Fibroblast of skin of right biceps (primary cell): Measurements from ENCODE around the gene FAM156A.
"Not testable (repeated sequence)": the region's sequence is repeated elsewhere in the genome, so short reads cannot be mapped to it uniquely, and the experiment has no call there.

Experiments used
- DNase-seq: peaks from one replicate; pipeline ENCODE4 v3.0.0-alpha.2; 2013

FAM156A gene

DNA sequence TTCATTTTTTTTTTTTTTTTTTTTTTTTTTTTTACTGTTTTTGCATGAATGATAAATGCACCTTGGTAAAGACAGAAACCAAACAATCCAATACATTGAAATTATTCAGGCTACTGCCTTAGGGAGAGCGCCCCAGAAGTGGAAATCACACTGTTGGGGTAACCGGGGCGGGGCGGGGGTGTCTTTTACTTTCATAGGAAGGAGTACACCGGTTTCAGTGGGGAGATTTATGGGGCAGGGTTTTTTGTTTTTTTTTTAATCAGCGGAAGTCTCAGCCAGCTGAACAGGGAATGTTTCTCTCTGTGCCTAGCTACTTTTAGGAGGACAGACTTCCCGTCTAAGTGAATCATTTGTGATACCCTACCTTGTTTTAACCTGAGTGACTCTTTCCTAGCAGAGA lies 643 bp upstream of the FAM156A start:
- not testable (repeated sequence) for DNase-seq

DNA sequence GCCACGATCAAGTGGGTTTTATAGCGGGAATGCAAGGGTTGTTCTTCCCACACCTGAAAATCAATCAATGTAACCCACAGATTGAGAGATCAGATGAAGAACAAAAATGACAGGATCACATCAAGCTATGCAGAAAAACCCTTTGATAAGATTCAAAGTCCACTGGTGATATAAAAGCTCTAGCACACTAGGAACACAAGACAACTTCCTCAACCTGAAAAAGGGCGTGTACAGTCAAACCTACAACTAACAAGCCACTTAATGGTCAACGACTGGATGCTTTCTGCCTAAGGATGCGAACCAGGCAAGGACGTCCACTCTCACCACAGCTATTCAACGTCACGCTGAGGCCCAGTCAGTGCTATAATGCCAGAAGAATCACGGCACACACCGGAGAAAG lies 8.4 kb downstream of the FAM156A start:
- DNase-seq: not testable (repeated sequence)

DNA sequence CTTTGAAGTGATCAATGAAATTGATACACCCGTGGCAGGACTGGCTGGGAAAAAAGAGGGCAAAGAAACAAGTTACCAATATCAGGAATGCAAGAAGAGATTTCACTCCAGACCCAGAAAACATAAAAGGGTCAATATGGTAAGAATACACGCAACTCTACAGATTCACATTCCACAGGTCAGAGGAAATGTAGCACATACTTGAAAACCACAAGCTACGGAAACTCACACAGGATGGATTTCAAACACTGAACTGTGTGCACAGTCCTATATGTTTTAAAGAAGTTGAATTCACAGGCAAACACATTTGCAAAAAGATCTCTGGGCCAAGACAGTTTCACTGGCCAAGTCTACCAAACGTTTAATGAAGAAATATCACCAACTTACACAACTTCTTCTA lies 9.0 kb downstream of the FAM156A start:
- not testable (repeated sequence) for DNase-seq

DNA sequence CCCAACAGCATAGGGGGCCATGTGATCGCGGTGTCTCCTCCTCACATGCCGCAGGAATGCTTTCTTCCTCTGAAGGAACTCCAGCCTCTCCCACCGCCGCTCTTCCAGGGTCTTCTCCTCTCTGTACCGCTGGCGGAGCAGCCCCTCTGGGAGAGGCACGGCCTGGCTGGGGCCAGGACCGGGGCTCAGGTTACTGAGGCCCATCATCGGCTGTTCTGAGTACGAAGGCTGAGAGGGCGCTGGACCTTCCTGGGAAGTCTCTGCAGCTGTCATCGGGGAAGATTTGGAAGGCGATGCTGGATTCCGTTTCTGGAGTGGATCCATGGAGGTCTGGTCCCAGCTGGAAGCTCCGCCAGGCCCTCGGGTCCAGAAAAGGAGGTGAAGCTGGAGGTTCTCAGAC lies 10.1 kb downstream of the FAM156A start:
- not testable (repeated sequence) for DNase-seq

DNA sequence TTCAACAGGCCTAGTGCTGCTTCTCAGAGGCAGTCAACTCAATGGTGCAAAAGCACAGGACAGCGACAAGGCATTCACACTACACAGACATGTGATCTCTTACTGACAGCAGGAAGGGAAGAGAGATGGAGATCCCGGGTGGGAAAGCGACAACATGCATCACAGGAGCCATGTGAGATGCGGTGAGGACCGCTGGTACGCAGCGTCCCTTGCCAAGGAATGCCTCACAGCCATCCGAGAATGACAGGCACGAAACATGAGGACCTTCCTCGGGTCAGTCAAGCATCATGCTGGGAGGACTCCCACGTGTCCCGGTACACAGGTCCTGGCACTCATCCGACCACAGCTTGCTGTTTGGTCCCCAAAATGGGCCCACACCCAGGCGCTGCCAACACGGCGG lies 10.8 kb downstream of the FAM156A start:
- DNase-seq: not testable (repeated sequence)

DNA sequence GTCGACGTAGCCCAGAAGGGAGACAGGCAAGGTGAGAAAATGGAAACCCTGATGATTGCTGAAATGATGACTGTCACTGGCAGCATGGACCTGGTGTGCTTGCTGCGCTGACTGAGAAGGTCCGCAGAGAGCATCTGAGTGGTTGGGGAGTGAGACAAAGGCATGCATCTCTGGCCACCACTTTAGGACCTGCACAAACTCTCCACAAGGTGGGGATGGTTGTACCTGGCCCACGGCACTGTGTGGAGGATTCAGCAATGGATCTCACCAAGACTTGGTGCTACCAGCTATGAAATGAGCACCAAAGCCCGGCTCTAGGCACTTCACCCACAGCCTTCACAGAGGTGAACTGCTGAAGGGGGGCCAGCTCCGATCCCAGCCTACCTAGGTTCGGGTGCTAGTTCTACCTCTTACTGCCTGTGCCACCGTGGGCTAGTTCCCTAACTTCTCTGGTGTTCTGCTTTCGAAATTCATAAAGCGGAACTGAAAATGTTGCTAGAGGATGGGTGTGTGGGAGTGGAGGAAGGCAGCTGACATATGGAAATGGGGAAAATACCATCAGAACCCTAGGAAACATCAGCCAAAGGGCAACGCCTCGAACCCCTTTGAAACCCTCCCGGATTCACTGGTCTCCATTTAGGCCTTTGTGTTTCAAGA lies 12.4 kb downstream of the FAM156A start:
- not testable (repeated sequence) for DNase-seq

DNA sequence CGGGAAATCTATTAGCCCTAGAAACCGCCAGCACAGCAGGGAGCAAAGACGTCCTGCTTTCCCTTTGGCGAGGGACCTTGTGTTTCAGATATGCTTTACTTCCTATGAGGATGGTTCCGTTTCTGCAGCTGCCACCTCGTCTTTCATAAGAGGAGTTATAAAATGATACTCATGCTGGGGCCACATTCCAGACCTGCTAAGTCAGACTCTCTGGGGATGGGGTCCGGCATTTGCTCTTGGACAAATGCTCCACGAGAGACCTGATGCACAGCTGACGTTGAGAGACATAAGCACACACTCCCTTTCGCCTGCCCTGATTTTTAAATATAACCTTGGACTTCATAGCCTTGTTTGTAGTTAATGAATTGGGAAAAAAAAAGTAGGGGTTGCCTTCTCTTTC lies 16.6 kb downstream of the FAM156A start:
- DNase-seq: not testable (repeated sequence)

DNA sequence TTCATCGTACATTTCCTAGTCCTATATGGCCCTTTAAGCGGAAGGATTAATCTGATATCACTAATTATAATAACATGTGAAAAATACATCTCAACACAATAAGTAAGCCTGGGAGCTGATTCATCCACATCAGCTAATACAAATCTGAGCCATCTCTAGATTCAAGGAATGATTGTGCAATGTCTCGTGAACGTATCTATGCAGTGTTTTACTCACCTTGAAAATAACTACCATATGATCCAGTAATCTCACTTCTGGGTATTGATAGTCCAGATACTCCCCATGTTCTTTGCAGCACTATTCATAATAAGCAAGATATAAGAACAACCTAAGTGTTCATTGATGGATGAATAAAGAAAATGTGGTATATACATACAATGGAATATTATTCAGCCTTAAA lies 17.6 kb downstream of the FAM156A start:
- not testable (repeated sequence) for DNase-seq

DNA sequence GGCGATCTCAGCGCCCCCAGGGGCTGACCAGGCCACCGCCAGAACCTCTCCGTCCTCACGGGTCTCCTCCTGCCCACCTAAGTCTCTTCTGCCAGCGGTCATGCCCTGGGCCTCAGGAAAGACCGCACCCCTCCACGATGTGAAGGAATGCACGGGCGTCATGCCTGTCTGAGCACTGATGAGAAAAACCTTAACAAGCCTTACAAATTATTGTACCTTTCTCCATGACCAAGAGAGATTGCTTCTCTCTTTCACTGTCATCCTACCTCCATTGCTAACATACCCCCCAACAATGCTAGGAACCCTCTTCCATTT lies 22.9 kb downstream of the FAM156A start:
- not testable (repeated sequence) for DNase-seq

DNA sequence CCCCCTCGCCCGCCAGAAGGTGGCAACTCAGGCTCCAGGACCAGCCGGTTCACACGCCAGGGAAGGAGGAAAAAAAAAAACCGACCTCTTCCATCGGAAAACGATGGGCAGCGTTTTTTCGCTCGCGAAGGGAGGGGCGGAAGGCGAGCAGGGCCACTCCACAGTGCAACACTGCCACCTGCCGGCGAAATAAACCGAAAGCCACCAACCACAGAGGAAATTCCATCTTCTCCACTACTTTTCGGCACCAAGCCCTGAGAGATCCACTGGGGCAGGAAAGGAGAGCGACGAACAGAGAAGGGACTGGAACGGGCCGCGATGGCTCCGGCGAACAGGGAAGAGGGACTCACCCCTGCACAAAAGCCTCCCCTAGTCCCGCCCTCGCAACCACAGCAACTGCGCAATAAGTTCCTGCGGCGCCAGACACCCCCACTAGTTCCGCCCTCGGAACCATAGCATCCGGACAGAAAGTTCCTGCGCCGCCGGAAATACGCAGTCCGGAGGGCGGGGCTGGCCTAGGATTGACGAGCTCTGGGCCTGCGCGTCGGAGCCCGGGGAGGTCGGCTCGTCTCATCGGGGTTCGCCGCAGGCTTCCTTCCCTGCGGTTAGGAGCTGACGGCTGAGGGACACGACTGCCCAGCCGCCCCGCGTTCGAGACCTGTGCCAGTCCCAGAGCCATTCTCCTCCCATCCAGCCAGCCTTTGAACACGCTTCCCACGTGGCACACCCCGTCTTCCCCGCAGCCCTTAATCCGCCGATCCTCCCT lies 23.4 kb downstream of the FAM156A start:
- DNase-seq: peak; percentile 96

DNA sequence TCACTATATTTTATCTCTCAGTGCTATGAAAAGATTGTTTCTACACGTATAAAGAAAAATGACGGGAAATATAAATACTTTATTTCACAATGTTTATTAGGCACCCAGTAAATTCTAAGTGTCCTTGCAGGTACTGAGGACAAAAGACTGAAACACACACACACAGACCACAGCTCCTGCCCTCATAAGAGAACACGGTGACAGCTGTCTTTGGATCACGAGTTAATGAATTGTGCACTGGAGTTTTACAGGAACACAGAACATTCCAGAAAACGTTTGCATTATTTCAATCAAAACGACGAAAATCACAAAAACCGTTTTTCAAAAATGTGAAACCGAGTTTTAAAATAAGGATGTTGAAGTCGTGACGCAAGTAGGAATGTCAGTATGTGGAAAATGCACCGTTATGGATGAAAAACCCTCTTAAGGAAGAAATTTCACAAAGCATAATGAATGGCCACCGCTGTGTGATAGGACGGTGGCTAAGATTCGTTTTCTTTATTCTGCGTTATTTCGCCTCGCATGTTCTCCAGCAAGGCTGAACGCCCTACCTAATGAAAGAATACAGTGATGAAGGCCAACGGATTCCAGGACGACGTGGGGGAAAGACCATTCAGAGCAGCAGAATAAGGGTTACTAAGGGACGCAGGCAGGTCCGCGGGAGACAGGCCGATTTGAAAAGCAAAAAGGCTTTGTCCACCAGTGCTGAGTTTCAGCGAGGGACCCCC lies 24.2 kb downstream of the FAM156A start:
- DNase-seq: no peak

DNA sequence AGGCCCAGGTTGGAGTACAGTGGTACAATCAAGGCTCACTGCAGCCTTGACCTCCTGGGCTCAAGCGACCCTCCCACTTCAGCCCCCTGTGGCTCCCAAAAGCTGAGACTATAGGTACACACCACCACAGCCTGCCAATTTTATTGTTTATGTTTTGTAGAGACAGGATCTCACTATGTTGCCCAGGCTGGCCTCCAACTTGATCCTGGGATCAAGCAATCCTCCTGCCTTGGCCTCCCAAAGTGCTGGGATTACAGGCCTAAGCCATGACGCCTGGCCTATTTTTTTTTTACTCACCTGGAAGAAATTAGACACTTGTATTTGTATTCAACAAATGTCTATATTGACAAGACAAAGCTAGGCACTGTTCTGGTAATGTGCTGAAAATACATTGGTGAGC lies 25.1 kb downstream of the FAM156A start:
- no peak for DNase-seq

DNA sequence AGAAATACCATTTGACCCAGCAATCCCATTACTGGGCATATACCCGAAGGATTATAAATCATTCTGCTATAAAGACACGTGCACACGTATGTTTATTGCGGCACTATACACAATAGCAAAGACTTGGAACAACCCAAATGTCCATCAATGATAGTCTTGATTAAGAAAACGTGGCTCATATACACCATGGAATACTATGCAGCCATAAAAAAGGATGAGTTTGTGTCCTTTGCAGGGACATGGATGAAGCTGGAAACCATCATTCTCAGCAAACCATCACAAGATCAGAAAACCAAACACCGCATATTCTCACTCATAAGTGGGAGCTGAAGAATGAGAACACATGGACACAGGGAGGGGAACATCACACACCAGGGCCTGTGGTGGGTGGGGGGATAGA lies 28.1 kb downstream of the FAM156A start:
- DNase-seq: not testable (repeated sequence)

DNA sequence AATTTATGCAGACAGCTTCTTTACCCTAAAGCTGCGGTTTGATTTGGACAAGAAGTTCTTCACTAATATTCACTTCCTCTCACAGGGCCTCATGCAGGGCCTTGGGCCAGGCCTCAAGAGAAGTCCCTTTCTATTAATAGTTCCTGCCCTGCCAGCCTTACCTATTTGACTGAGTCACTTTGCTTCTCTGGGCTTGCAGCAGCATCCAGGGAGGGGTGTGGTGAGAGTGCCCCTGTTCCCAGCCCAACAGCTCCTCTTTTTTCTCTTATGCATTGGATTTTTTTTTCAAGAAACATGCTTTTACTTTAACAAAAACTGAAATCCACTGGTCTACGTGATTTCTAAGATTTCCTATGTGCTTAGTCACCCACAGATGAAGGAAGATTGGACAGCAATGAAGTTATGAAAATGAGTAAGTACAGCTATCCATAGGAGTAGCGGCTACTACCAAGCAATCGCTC lies 34.5 kb downstream of the FAM156A start:
- DNase-seq: peak; percentile 68

DNA sequence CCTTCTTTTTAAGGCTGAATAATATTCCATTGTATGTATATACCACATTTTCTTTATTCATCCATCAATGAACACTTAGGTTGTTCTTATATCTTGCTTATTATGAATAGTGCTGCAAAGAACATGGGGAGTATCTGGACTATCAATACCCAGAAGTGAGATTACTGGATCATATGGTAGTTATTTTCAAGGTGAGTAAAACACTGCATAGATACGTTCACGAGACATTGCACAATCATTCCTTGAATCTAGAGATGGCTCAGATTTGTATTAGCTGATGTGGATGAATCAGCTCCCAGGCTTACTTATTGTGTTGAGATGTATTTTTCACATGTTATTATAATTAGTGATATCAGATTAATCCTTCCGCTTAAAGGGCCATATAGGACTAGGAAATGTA lies 43.6 kb downstream of the FAM156A start:
- not testable (repeated sequence) for DNase-seq

DNA sequence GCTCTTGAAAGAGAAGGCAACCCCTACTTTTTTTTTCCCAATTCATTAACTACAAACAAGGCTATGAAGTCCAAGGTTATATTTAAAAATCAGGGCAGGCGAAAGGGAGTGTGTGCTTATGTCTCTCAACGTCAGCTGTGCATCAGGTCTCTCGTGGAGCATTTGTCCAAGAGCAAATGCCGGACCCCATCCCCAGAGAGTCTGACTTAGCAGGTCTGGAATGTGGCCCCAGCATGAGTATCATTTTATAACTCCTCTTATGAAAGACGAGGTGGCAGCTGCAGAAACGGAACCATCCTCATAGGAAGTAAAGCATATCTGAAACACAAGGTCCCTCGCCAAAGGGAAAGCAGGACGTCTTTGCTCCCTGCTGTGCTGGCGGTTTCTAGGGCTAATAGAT lies 44.6 kb downstream of the FAM156A start:
- DNase-seq: not testable (repeated sequence)

DNA sequence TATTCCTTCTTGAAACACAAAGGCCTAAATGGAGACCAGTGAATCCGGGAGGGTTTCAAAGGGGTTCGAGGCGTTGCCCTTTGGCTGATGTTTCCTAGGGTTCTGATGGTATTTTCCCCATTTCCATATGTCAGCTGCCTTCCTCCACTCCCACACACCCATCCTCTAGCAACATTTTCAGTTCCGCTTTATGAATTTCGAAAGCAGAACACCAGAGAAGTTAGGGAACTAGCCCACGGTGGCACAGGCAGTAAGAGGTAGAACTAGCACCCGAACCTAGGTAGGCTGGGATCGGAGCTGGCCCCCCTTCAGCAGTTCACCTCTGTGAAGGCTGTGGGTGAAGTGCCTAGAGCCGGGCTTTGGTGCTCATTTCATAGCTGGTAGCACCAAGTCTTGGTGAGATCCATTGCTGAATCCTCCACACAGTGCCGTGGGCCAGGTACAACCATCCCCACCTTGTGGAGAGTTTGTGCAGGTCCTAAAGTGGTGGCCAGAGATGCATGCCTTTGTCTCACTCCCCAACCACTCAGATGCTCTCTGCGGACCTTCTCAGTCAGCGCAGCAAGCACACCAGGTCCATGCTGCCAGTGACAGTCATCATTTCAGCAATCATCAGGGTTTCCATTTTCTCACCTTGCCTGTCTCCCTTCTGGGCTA lies 48.9 kb downstream of the FAM156A start:
- DNase-seq: not testable (repeated sequence)

DNA sequence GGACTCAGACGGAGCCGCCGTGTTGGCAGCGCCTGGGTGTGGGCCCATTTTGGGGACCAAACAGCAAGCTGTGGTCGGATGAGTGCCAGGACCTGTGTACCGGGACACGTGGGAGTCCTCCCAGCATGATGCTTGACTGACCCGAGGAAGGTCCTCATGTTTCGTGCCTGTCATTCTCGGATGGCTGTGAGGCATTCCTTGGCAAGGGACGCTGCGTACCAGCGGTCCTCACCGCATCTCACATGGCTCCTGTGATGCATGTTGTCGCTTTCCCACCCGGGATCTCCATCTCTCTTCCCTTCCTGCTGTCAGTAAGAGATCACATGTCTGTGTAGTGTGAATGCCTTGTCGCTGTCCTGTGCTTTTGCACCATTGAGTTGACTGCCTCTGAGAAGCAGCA lies 50.4 kb downstream of the FAM156A start:
- not testable (repeated sequence) for DNase-seq

DNA sequence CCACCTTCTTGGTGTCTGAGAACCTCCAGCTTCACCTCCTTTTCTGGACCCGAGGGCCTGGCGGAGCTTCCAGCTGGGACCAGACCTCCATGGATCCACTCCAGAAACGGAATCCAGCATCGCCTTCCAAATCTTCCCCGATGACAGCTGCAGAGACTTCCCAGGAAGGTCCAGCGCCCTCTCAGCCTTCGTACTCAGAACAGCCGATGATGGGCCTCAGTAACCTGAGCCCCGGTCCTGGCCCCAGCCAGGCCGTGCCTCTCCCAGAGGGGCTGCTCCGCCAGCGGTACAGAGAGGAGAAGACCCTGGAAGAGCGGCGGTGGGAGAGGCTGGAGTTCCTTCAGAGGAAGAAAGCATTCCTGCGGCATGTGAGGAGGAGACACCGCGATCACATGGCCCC lies 51.2 kb downstream of the FAM156A start:
- not testable (repeated sequence) for DNase-seq

DNA sequence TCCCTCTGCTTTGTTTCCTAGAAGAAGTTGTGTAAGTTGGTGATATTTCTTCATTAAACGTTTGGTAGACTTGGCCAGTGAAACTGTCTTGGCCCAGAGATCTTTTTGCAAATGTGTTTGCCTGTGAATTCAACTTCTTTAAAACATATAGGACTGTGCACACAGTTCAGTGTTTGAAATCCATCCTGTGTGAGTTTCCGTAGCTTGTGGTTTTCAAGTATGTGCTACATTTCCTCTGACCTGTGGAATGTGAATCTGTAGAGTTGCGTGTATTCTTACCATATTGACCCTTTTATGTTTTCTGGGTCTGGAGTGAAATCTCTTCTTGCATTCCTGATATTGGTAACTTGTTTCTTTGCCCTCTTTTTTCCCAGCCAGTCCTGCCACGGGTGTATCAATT lies 52.2 kb downstream of the FAM156A start:
- not testable (repeated sequence) for DNase-seq

DNA sequence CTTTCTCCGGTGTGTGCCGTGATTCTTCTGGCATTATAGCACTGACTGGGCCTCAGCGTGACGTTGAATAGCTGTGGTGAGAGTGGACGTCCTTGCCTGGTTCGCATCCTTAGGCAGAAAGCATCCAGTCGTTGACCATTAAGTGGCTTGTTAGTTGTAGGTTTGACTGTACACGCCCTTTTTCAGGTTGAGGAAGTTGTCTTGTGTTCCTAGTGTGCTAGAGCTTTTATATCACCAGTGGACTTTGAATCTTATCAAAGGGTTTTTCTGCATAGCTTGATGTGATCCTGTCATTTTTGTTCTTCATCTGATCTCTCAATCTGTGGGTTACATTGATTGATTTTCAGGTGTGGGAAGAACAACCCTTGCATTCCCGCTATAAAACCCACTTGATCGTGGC lies 52.8 kb downstream of the FAM156A start:
- not testable (repeated sequence) for DNase-seq
